Heart left ventricle (tissue), 16 donors: ENCODE results near the gene UBN1. TPM values are rescaled to one million over a fixed set of nuclear protein-coding genes. Genes with fewer than 3 reads are reported as not detected.

Experiments
- ATAC-seq, 4 donors: fragments of 200-7000 bp; cut with Tn5 transposase; one replicate each; pipeline ENCODE4 v1.9.1; 2020 to 2022; ENCODE audit warnings: moderate library complexity in 4 of 4, mild to moderate bottlenecking in 3 of 4, moderate number of reproducible peaks in 1 of 4
- DNase-seq, 5 donors: peaks; one replicate each; pipeline ENCODE4 v3.0.0-alpha.2; 2020
- H3K27ac ChIP-seq, 12 donors: fragments of 200-600 bp; sonication (generic) in 4 of 12; one replicate each; pipeline versions ENCODE4 v1.5.0 to v1.8.0; 2016 to 2022; ENCODE audit warnings: mild to moderate bottlenecking in 2 of 12
- H3K27me3 ChIP-seq, 9 donors: fragments of 200-600 bp; sonication (generic) in 2 of 9; one replicate each; pipeline versions ENCODE4 v1.5.1 to v1.8.0; 2016 to 2022; ENCODE audit warnings: mild to moderate bottlenecking in 3 of 9
- H3K36me3 ChIP-seq, 9 donors: fragments of 200-600 bp; sonication (generic) in 2 of 9; one replicate each; pipeline versions ENCODE4 v1.5.0 to v1.8.0; 2018 to 2022; ENCODE audit warnings: mild to moderate bottlenecking in 2 of 9
- H3K4me1 ChIP-seq, 12 donors: fragments of 200-600 bp; sonication (generic) in 4 of 12; one replicate each; pipeline versions ENCODE4 v1.5.0 to v1.8.0; 2016 to 2022; ENCODE audit warnings: mild to moderate bottlenecking in 3 of 12
- H3K4me3 ChIP-seq, 12 donors: fragments of 200-600 bp; sonication (generic) in 4 of 12; one replicate each; pipeline versions ENCODE4 v1.5.0 to v1.8.0; 2017 to 2022; ENCODE audit warnings: mild to moderate bottlenecking in 9 of 12, moderate library complexity in 4 of 12
- H3K9me3 ChIP-seq, 12 donors: fragments of 200-600 bp; sonication (generic) in 4 of 12; one replicate each; pipeline versions ENCODE4 v1.5.0 to v1.8.0; 2016 to 2022; ENCODE audit warnings: mild to moderate bottlenecking in 1 of 12
- POLR2A ChIP-seq, 2 donors: fragments of 450-650 bp; IDR thresholded peaks; one replicate each; pipeline ENCODE4 v1.6.1; 2017; ENCODE audit warnings: antibody characterized with exemption in 2 of 2, mild to moderate bottlenecking in 2 of 2, moderate library complexity in 2 of 2
- WGBS, 4 donors: extraction: QIAGEN DNeasy Blood & Tissue Kit in 2 of 4; methylation state at CpG; one replicate each; pipeline versions ENCODE4 v1.1.5 to v1.1.7; 2013 to 2018; 5-methylcytosine and 5-hydroxymethylcytosine counted together
- intact Hi-C, 10 donors: fragments of 100-400 bp; cut with DNase I; formaldehyde crosslinking; loops; one replicate each; pipeline versions ENCODE4 v1.11.1 to v1.14.2; 2022
- polyA plus RNA-seq, 2 donors: library from polyadenylated mRNA; stranded (reverse); fragments of 200-250 nt; gene quantifications; one replicate each; pipeline ENCODE4 v1.2.3, GENCODE V29; 2013
- total RNA-seq, 9 donors: library from RNA; depleted of rRNA in 2 of 9; stranded (reverse); fragments of >200 nt in 2 of 9; fragmentation: NEBNext Ultra II Directional in 3 of 9; extraction: Animal tissue kit (Norgen Biotek cat#: 25700) in 3 of 9; gene quantifications; one replicate each; pipeline versions ENCODE4 v1.1.0 to v1.2.4, GENCODE V29; 2016 to 2023
- TF ChIP-seq, protein P1 (sequence below), 12 donors: fragments of 200-600 bp; sonication (generic) in 4 of 12; IDR thresholded peaks; one replicate each; pipeline versions ENCODE4 v1.5.0 to v1.8.0; 2018 to 2022; ENCODE audit warnings: antibody characterized with exemption in 12 of 12, mild to moderate bottlenecking in 5 of 12
- donor health status: ischemic (EF 13 %, LVEDD 7.1; RV severe dilation, severe dysfunction).
- donor health status: healthy with polysubstance abuse.
- donor health status: DM: no; HTN: yes; CAD: no.
- donor health status: DM: no; HTN: no; CAD: no.
- donor health status: ischemic (EF 25% LVEDD 6.9; RV normal size, moderate dysfunction).
- donor health status: ischemic (EF 25% LVEDD 5.7; RV mildly dilated, moderate dysfunction).
- donor health status: healthy.
- donor health status: DM: yes; HTN: yes; CAD: no.
- donor health status: ischemic (EF 35%, LVEDD 5.7; RV mildly dilated, moderate dysfunction).
- donor health status: nonischemic (EF 11% LVEDD 7.7; RV severe dilation, severe dysfunction).
- donor health status: DM: yes; HTN: yes; CAD: no.
- donor health status: PGD.
- donor health status: ischemic (EF 29% LVEDD 5.4; RV normal size, mild dysfunction).
- donor health status: nonischemic (EF 23%, LVEDD 6.1; RV moderate dilation, normal function).

The UBN1 gene
- total and polyA plus RNA-seq, 11 donors: 20.3 to 77.9 (median 32.7) TPM

- Histone ChIP-seq H3K9me3 (no peaks in the 10 kb centered on the region), H3K36me3 (peaks cover 15 to 100% (median 96%) of the 10 kb centered on the region in 9 donors), H3K4me1 (peaks cover 0 to 18% (median 11%) of the 10 kb centered on the region in 12 donors), H3K27me3 (no peaks in the 10 kb centered on the region), H3K4me3 (no peak overlapping the region), H3K27ac (no peak overlapping the region)
- TF ChIP-seq POLR2A (IDR thresholded peaks at IDR 0.05): no peak
- TF ChIP-seq, protein P1, sequence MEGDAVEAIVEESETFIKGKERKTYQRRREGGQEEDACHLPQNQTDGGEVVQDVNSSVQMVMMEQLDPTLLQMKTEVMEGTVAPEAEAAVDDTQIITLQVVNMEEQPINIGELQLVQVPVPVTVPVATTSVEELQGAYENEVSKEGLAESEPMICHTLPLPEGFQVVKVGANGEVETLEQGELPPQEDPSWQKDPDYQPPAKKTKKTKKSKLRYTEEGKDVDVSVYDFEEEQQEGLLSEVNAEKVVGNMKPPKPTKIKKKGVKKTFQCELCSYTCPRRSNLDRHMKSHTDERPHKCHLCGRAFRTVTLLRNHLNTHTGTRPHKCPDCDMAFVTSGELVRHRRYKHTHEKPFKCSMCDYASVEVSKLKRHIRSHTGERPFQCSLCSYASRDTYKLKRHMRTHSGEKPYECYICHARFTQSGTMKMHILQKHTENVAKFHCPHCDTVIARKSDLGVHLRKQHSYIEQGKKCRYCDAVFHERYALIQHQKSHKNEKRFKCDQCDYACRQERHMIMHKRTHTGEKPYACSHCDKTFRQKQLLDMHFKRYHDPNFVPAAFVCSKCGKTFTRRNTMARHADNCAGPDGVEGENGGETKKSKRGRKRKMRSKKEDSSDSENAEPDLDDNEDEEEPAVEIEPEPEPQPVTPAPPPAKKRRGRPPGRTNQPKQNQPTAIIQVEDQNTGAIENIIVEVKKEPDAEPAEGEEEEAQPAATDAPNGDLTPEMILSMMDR (IDR thresholded peaks at IDR 0.05): no peak
- intact Hi-C loops: no loop called here
- DNase-seq: no peak
- 91 to 96% (median 95%) methylated on average over 10 to 17 of the region's 17 CpGs for WGBS, 4 donors
- ATAC-seq: no peak
Measured at GRCh38 chr16:4880006-4880580, 32.8 kb downstream of the UBN1 start.

DNA sequence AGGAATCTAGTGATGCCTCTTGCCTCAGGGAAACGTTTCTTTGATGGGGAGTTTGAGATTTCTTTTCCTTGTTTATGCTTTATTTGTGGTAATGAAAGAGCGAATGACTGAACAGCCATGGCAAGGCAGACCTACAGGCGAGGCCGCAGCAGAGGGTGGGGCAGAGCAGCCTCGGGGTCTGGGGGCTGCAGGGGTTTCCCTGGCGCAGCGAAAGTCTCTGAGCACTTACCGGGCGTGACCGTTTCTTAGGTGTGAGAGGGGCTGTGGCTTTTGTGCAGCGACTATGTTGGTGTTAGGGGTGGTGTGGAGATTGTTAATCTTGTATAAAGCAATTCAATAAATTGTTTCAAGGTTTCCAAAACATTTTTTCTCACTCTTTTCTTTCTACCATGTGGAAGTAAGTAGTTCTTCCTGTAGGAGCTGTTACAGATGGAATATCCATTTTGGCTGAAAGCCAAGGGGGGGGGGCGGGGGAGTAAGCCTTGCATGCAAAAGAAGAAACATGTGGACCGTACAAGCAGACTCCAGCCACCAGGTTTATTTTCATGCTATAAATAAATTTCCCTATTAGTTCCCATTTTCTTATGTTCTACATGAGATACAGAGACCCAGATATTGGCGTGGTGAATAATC, 34.8 kb downstream of the UBN1 start:
- WGBS, 4 donors: 64 to 75% (median 69%) methylated on average over 14 of the region's 14 CpGs
- intact Hi-C loops: no loop called here
- Histone ChIP-seq H3K4me1 (peaks cover 0 to 18% (median 11%) of the 10 kb centered on the region in 12 donors), H3K27ac (peak overlapping the region in 7 of 12 donors; percentile 13 to 67 (median 31)), H3K36me3 (peaks cover 15 to 100% (median 96%) of the 10 kb centered on the region in 9 donors), H3K27me3 (no peaks in the 10 kb centered on the region), H3K9me3 (no peaks in the 10 kb centered on the region), H3K4me3 (no peak overlapping the region)
- DNase-seq (no peak), ATAC-seq (no peak)
- no peak for TF ChIP-seq POLR2A (IDR thresholded peaks at IDR 0.05)
- TF ChIP-seq, protein P1 (IDR thresholded peaks at IDR 0.05): no peak

GRCh38 chr16:4882633-4883285, 35.5 kb downstream of the UBN1 start:
- 44 to 61% (median 59%) methylated on average over 10 to 11 of the region's 11 CpGs for WGBS, 4 donors
- Histone ChIP-seq H3K36me3 (peaks cover 15 to 100% (median 96%) of the 10 kb centered on the region in 9 donors), H3K27ac (peak overlapping the region in 6 of 12 donors; percentile 13 to 67 (median 34)), H3K27me3 (no peaks in the 10 kb centered on the region), H3K9me3 (no peaks in the 10 kb centered on the region), H3K4me3 (no peak overlapping the region), H3K4me1 (peaks cover 0 to 18% (median 11%) of the 10 kb centered on the region in 12 donors)
- DNase-seq (peak in 4 of 5 donors; percentile 43 to 71 (median 54)), ATAC-seq (peak; percentile 71 to 85 (median 78))
- TF ChIP-seq POLR2A (IDR thresholded peaks at IDR 0.05): no peak
- TF ChIP-seq, protein P1 (IDR thresholded peaks at IDR 0.05): no peak
- intact Hi-C loops: no loop called here

DNA sequence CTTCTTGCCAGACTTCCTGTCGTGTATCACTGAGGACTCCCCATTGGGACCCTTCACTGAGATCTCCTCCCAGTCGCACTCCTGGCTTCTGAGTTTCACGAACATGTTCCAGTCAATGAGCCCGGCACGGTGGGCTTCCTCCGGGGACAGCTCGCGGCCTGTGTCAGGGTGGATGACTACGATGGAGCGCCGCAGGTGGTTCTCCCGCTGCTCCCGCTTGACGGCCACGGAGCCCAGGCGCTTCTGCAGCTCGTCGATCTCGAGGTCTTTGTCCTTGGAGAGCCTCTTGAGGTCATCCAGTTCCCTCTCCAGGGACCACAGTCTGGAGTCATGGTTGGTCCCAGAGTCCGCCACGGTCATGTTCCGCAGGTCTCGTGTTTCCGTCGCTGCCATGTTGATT, 36.2 kb downstream of the UBN1 start:
- WGBS, 4 donors: 96 to 98% (median 96%) methylated on average over 8 to 25 of the region's 25 CpGs
- DNase-seq: no peak
- intact Hi-C loops: no loop called here
- Histone ChIP-seq H3K9me3 (no peaks in the 10 kb centered on the region), H3K4me3 (no peak overlapping the region), H3K4me1 (peaks cover 0 to 18% (median 11%) of the 10 kb centered on the region in 12 donors), H3K27me3 (no peaks in the 10 kb centered on the region), H3K27ac (peak overlapping the region in 5 of 12 donors; percentile 13 to 67 (median 38)), H3K36me3 (peaks cover 15 to 100% (median 95%) of the 10 kb centered on the region in 9 donors)
- ATAC-seq: no peak
- no peak for TF ChIP-seq POLR2A (IDR thresholded peaks at IDR 0.05)
- TF ChIP-seq, protein P1 (IDR thresholded peaks at IDR 0.05): no peak
